GM18868 (cell line): Measurements from ENCODE around the gene GPA33.

Experiments used
- ATAC-seq: cut with Tn5 transposase; IDR thresholded peaks from one replicate; pipeline ENCODE4 v1.9.1; 2021; ENCODE audit warnings: mild to moderate bottlenecking, moderate library complexity; ENCODE audit not compliant: unreplicated experiment

GPA33 gene

DNA sequence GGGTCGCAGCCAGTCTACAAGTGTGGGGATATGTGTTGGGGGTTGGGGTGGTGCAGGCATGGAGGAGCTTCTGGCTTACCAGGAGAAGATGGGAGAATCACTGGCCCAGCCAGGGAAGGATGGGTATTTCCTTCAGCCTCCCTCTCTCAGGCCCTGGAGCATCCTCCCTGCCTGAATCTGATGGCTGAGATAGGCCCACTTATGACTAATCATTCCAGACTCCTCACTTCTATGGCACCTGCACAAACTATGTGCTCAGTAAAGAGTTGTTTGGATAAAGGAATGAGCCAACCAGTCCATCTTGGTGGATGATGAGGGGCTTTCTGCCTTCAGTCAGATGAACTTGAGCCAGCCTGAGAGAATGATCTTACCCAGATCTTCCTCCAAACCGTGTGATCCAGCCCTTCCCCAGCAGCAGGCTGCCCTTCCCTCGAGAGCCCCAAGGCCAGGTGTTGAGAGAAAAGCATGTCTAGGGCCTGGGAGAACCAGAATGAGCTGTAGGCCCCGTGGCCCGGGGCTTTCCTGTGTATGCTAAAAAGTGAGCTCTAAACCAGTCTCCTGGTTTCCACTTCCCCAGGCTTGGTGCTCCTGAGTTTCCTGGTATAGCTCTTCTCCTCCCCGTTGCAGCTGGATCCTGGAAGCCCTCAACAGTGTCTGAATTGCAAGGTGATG lies 1.3 kb downstream of the GPA33 start:
- no peak for ATAC-seq

DNA sequence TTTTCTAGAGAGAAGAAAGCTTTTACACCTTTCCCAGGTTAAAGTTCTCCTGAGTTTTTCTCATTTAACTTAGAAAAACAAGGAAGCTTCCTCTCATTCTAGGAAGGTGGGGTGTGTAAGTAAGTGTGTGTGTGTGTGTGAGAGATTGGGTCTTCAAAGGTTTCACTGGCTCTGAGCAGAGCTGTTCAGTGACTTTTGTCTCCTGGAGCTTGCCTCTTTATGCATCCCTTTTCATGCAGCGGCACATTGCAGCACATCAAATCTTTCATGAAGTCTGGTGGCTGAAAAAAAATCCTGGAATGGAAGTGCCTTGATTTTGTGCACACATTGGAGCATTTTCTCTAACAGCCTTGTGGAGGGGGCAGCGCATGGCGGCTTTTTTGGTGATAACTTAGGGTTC lies 3.4 kb downstream of the GPA33 start:
- no peak for ATAC-seq

DNA sequence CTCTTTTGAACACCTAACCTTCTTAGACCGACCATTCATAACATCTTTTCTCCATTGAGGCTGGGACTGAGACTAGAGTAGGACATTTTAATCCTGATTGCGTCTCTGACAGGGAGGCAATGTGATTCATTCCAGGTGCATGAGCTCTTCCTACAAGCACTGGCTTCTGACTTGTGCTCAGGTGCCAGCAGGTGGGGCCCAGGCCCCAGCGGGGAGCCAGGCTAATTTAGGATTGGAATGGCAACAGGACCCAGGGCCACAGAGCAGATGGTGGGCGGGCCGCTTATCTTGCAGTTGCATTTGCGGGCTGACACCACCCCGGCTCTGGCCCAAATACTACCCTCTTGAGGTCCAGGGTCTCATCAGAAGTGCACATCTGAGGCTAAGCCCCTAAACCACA lies 4.1 kb downstream of the GPA33 start:
- ATAC-seq = no peak

DNA sequence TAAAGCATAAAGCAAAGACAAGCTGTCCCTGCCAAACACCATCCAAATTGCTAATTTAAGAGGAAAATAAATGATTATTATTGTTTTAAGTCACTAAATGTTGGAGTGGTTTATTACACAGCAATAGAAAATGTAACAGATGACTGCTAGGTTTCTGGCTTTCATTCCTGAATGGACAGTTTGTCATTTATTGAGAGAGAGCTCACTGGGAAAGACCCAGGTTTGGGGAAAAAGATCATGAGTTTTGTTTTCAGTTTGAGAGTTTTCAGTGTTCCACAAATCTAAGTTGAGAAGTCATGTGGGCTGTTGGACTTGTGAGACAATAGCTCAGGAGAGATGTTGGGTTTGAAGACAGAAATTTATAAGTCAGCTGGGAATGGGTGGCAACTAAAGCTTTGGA lies 5.4 kb downstream of the GPA33 start:
- ATAC-seq = peak; percentile 40

DNA sequence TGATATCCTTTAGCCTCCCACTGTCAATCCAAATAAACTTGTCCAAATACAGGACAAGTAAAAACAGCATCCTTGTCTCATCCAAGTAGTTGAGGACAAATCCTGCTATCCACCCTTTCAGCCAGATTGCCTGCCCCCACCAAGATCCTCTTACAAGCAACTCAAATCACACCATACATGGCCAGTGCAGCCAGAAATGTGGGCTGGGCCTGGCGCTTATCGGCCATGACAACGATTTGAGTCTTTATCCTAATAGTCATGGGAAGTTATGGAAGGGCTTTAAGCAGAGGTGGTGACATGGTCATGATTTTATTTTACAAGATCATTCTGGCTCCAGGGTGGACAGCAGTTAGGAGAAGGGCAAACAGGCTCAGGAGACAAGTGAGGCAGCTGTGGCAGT lies 6.3 kb downstream of the GPA33 start:
- no peak for ATAC-seq

DNA sequence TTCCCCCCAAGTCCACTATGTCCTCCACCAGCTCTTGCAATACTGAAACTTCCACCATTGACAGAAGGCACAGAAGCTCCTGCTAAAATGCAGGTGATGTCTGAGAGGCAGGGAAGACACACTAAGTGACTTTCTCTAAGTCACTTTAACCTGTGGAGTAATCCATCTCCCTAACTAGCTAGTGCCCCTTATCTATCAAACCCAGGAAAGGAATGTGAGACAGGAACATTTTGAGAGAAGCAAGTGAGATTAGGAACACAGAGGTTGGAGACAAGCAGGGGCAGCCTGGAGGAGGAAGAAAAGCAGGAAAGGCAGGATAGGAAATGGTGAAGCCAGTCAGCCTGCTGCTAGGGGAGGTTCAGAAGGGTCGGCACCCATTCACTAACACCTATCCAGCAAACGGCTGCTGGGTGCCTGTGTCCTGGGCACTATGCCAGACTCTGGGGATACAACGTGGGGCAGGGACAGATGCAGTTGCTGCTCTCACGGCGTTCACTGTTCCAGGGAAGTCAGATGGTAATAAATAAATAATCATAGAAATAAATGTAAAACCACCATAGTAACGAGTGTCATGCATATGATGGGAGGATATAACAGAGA lies 7.0 kb downstream of the GPA33 start:
- ATAC-seq = no peak

DNA sequence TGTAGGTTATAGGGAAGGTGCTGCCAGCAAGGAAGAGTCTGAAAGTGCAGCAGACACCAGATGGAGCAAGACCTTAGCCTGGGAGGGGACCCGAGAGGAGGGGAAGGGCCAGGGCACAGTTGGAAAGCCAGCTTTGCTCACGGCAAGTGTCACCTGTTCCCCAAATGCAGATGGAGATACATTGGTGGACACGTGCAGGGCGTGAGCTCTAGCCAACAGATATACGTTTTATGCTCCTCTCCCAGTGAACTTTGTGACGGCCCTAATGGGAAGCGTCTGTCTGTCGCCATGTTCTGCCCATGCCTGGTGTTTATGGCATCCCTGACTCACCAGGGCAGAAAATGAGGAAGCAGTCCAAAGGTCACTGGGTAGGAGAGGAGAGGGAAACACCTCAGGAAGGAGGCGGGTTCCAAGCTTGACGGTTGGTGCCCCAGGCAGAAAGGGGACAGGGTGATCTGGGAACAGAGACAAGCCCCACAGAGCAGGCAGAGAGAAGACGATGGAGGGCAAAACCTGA lies 7.6 kb downstream of the GPA33 start:
- no peak for ATAC-seq

DNA sequence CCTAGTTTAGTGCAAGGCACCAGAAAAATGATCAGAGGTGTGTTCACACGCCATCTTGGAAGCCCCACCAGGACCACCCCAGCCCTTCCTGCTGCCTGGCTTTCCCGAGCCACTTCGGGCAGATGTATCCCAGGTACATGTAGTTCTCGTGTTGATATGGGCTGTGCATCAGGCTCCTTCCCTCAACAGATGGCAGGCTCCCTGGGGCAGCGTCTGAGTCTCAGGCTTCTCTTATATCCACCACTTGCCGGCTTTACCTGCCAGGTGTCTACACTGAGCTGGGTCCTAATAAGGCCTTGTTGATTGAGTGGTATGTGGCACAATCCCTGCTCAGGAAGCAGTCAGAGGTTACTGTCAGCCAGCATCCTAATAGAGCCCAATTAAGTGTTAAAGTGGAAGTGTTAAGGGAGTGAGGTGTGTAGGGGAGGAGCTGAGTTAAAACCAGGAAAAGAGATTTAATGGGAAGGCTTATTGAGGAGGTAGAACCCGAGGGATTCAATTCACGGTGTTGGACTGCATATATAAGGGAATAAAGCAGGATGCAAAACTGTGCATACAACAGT lies 8.5 kb downstream of the GPA33 start:
- ATAC-seq = no peak

DNA sequence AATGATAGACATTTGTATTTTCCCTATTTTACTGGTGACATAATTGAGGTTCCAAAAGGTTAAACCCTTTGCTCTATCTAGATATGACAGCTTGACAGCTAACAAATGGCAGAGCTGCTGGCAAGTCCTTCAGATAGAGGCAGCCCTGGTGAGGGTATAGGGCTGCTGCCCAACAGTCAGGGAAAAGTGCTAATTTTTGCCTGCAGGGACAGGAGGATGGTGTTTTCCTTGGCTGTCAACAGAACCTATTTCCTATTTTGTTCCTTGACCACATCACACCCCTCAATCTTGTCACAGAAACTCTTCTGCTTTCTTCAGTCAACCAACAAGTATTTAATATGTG lies 12.3 kb downstream of the GPA33 start:
- no peak for ATAC-seq

DNA sequence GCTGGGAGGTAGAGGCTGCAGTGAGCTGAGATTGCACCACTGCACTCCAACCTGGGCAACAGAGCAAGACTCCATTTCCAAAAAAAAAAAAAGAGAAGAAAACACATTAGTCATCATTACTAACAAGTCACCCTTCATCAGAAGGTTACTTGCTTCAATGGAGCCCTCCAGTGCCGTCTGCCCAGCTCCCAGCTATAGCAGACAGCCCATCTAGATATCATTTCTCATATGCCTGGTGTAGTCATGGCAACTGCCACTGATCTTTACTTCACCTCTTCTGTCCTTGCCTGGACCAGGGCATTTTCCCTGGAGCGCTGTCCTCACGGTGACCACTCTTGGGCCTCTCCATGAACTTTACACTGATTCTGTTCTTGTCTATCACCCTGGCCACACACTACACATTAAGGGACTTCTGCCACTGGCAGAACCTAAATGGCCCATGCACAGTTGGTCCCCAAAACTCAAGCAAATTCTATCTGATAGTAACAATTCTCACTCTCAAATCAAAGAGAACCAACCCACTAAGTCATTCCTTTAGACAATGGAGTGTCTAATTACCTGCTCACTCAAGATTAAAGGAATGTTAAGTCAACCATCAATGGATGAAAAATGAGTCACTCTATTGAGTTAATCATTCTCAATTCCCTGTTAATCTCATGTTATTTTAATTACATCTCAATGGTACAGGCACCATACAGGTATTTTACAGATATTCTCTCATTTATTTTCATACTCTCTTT lies 12.9 kb downstream of the GPA33 start:
- no peak for ATAC-seq

DNA sequence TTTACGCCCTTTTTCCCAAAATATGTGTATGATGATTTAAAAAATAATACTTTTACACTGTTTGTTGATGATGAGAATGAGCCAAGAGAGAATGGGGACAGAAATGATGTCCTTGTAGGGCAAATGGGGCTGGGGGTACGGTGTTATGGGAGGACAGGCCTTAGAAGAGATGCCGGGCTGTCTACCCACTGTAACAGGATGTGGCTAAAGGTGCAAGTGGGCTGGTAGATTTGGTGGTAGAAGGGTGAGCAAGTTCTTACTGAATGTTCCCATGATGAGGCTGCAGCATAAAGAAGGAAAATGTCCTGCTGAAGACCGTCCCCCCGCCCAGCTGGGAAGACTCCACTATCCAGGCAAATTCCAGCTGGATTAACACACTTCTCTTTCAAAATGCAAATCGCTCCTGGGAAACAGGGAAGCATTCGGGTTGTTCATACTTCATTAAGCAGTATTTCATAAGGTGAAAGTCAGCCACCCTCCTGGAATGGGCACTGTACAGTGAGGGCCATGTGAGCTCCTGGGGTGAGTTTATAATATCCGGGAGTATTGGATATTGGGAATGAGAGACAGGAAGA lies 14.0 kb downstream of the GPA33 start:
- no peak for ATAC-seq

DNA sequence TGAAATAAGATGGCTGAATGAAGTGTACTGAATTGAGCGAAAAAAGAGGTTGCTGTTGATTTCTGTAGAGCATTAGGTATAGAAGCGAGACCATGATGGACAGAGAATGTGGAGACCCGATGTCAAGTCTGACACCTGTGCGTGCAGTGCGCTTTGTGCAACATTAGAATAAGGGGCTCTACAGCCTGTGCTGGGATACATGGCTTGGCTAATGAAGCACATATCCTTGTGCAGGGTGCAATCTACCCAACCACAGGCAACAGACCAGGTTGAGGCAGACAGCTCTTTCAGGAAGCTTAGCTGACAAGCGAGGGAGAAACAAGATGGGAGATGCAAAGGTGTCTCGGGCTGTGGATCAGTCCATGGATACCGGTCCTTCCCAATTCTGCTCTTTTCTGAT lies 18.9 kb downstream of the GPA33 start:
- no peak for ATAC-seq

DNA sequence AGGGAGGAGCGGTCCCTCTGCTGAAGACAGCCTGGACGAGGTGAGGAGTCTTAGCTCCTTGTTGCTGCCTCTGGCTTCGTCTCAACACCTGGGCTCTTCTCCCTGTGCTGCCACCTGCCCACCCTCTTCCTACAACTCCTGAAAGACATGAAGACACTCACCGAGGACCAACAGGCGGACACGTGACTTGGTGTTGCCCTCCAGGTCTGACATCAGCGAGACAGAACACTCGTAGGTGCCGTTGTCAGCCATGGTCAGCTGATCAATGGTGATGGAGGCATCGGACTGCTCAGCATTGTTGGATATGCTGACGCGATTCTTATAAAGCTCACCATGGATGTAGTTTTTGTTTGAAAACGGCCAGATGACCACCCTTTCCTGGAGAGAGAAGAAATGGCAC lies 21.4 kb downstream of the GPA33 start:
- no peak for ATAC-seq

DNA sequence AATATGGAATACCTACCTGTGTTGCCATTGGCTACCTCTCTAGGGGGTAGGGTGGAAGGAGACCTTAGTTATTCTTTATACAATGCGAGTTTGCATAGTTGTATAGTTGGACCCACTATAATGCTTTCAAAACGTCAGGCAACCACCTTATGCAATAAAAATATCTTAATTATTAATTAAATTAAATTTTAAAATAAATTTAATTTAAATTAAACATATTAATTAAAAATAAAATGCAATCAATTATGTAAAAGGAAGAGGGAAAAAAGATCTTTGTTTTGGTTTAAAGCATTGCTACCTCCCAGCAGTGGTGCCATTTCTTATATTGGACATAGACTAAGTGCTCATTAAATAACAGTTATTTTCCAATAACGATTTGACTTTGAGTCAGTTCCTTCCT lies 22.3 kb downstream of the GPA33 start:
- no peak for ATAC-seq

DNA sequence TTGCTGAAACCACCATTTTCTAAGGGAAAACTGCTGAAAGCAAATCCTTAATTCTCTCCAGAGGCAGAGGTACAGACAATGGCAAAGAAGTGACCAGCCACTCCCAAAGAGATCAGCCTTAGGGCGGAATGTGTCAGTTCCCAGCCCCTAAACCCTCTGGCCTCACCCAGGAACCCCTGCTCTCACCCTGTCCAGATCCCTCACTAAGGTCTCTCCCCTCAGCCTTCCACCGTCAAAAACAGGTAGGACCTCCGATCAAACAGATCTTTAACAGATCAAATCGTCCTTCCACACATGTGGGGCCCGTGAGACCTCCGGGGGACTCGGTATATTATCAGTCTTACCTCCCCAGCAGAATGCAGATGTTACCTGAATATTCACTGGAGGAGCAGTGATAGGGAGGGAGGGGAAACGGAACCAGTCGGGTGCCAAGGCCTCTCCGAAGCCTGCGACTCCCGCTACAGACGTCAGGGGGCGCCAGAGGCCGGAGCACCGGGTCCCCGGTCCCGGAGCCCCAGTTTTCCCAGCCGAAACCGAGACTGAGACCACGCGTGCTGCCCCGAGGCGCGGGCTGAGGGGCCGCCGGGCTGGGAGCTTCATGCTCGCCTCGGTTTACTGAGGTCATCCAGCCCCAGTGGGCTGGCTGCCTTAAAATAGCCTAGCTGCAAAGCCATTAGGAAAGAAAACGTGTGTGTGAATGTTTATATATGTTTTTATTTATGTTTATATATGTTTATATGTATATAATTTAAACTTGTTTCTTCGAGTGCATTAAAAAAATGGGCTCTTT lies 23.6 kb downstream of the GPA33 start:
- ATAC-seq = peak; percentile 87

DNA sequence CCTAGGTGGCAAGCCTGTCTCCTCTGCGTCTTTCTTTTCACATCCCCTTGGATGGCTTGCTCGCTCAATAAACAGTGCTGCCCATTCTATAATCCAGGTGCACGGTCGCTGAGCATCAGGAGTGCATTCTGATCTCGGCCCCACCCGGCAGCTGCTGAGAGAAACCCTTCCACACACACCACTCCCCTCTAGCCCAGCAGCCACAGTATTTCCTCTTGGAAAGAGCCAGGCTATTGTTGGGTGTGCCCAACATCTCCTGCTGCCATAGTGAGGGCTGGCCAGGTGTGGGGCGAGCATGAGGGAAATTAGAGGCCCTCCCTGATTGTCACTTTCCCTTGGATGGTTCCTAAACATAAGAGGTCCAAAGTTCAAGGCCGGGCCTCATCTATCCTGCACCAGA lies 24.7 kb downstream of the GPA33 start:
- no peak for ATAC-seq

DNA sequence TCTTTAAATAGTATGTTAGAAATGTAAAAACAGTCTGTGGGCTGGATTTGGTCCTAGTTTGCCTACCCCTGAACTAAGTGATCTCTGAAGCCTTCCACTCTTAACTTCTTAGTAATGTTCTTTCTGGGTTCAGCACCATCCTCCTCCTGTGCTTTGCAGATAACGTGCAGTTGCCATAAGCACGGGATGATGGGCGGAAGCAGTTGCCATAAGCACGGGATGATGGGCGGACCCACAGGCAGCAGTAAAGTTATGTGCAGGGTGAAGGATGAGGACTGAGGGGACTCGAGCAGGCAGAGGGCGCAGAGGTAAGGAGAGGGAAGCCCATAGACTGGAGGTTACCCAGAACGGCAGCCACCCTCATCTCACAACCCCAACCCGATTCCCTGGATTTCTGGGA lies 25.6 kb downstream of the GPA33 start:
- no peak for ATAC-seq

DNA sequence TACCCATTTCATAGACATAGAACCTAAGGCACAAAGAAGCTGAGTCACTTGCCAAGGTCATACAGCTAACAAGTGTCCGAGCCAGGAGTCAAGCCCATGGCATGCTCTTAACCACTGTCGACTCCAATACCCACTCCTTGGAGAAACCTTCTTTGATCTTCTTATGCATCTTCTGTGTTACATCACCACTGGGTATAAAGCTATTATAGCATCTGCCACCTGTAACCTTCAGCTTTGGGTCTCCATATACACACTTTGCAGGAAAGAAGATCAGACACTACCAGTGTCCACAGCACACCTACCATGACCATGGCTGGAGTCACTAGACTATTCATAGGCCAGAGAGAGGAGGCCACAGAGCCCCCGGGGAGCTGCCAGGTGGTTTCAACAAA lies 29.1 kb downstream of the GPA33 start:
- ATAC-seq = no peak

DNA sequence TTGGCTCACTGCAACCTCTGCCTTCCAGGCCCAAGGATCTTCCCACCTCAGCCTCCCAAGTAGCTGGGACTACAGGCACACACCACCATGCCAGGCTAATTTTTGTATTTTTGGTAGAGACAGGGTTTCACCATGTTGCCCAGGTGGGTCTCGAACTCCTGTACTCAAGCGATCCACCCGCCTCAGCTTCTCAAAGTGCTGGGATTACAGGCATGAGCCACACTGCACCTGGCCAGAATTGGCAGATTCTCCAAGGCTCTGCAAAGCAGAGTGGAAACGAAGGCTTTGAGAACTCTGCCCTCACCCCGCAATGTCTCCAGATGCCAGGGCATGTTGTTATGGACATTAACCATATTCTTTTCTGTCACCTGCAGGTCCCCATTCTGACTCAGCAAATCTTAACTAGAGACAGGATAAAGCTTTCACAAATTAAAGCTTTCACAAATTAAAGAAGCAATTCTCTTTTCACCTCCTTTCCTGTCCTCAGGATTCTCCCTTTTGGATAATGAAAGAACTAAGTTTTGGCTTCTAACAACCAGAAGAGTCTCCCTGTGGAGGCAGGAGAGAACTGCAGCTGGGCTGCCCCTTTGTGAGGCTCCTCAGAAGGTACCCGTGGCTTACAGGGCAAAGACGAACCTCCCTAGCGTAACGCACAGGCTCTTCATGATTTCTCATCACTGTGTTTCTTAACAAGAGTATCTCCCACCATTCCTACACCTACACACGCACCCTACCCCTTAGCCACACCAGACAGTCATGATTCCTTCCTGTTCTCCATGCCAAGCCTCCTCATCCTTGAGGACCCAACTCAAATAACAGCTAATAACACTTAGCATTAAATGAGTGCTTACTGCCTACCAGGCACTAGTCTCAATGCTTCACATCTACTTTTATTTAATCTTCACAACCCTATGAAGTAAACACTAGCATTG lies 29.8 kb downstream of the GPA33 start:
- ATAC-seq = no peak

DNA sequence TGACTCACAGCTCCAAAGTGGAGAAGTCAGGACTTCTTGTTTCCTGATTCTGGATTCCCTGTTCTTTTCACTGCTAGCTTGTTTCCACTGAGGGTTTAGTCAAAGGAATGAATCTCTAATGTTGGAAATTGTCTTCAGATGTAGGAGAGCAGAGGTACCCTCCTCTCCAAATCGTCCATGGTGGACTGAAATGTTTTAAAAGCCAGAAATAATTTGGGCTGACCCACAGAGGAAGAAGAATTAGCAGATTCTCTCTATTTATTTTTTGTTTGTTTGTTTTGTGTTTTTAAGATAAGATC lies 30.4 kb downstream of the GPA33 start:
- ATAC-seq = no peak
